Tongue (tissue), 3 donors: ENCODE data around the gene CD101. TPM values are rescaled to one million over a fixed set of nuclear protein-coding genes. Genes with fewer than 3 reads are reported as not detected.

Experiments used
- DNase-seq: peaks from one replicate; pipeline ENCODE4 v3.0.0-alpha.2; 2015
- small RNA-seq: library from RNA; depleted of rRNA; stranded (forward); fragments of <200 nt; gene quantifications from one replicate; pipeline ENCODE3, GENCODE V24; 2014; ENCODE audit warnings: low replicate concordance
- total RNA-seq: library from RNA; depleted of rRNA; stranded (reverse); fragments of >200 nt; gene quantifications from one replicate; pipeline ENCODE4 v1.2.3, GENCODE V29; 2014

Gene CD101
- total RNA-seq, 1 donor from 2014 or later = 3.0 TPM

DNA sequence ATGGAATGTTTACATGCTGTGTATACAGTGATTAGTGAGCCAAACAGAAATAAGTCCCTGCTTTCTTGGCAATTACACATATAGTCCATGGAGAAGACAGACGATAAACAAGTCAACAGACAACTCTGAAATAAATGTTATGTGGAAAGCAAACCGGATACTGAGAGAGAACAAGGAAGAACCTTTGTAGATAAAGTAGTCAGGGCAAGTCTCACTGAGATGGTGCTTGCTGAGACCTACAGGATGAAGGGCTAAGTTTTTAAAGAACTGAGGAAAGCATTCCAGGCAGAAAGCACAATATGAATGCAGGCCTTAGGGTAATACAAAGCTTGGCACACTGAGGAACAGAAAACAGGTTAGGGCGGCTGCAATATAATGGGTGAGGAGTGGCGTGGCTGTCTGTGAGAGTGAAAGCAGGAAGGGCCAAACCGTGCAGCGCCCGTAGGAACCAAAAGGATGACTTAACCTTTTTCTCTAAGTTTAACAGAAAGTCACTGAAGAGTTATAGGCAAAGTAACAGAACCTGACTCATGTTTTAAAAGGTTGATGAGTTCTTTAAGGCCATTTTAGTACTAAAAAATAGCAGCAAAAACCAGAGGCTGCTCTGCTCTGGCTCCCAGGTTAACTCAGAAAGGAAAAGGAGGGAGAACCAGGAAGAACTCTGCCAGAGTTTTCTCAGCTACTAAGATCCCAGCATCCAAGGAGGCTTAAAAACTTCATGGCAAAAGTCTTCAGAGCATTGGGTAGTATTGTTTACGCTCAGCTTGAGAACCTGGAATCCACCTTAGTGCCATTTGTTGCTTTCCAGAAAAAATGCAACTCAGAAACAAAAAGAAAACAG is 49.9 kb downstream of the CD101 start:
- no peak for DNase-seq

GRCh38 chr1:117054068-117054467 is 52.5 kb downstream of the CD101 start:
- DNase-seq = no peak

DNA sequence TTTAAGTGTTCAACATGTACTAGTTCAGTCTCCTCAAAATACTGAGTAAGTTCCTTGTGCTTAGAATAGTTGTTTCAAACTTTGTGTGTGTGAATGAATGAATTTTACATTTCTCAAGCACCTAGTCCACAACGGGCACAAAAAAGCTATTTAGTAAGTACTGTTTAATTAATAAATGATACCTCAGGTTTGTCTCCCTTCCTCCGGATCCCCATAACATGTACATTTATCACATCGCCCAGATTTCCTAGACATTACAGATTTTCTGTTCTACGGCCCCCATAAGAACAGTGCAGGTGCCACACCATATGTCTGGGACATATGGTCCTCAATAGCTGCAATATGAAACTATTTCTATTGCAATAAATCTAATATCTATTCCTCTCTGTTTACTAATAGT is 57.2 kb downstream of the CD101 start:
- no peak for DNase-seq

DNA sequence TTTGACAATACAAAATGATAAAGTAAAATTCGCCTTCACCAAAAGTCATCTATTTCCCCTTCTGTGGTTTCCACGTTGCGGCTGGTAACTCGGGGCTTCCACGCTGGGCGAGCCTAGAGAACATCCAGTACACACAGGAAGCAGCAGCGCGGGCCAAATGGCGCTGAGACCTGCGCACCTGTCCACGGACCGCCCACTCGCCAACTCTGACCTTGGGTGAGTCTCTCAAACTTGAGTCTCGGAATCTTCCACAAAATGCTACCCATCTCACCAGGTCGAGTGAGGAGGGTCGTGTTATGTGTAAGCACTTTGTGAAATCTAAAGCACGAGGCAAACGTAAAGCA is 57.7 kb downstream of the CD101 start:
- DNase-seq = no peak

DNA sequence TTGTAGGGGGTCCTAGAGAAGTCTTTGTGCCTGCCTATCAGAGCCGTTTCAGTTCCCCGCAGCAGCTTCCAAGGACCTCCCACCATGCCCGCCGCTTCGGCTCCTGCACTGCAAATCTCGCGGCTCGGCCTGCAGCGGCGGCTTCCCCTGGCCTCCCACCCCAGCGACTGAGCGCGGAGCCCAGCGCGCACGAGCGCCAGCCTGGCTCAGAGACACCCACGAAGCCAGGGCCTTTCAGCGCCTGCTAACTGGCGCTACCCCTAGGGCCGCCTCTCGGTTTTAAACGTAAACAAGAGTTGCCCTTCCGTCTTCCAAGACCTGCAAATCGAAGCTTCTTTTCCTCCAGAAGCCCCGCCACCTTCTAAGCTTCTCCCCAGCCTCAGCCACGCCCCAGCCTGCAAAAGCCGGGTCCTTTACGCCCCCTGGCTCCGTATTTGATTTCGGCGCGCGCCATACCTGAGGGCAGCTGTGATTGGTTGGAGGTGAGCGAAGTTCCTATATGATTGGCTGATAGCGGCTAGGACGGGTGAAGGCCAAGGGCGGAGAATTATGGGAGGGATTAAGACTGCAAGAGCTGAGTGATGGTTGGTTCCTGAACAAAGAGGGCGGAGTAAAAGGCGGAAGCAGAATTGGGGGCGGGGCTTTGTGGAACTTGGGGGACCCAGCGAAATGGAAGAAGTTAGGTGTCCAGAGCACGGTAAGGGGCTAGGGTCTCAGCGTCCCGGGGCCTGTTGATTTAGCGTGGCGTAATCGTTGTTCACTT is 58.3 kb downstream of the CD101 start, which contains the start of gene TTF2:
Gene TTF2, plus strand, starts transcription at position 649 of the 763 bp plus-strand sequence. Its CDS starts 21 bp downstream, at position 670.
- DNase-seq = peak; percentile 99

GRCh38 chr1:117060441-117061317 is 59.1 kb downstream of the CD101 start:
- peak; percentile 54 for DNase-seq

- DNase-seq = no peak
Observed at GRCh38 chr1:117061986-117062415, 60.4 kb downstream of the CD101 start.

- DNase-seq = no peak
Observed at GRCh38 chr1:117066367-117066766, 64.8 kb downstream of the CD101 start.

DNA sequence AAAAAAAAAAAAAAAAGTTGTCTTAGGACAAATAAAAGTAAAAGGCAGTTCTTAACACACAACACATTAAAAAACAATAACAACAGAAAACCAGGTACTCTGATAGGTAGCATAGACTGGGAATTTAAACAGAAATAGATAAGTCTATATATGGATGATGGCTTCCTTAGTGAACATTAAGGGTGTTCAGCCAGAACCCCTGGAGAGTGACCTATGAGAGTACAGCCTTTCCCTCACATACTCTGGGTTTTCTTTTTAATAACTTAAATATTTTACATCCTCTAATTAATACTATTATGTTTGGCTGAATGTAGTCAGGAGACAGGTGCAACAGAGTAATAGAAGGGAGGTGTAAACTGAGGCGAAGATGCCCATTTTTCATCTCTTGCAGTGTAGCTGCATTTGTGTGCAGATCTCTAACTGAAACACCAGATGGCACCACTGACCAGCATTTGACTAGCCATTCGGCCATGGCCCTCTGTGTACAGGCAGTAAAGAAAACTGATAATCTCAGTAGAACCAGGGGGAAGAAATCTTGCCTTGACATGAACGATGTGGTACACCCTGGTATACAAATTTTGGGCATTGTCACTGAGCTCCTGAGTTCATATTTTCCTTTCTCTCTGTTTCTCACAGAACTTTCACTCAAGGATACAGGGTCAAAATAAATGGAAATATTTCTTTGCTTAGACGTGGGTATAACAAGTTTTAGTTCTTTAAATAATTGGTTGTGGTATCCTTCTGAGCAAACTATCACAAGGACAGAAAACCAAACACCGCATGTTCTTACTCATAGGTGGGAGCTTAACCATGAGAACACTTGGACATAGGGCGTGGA is 66.2 kb downstream of the CD101 start:
- peak; percentile 80 for DNase-seq

DNA sequence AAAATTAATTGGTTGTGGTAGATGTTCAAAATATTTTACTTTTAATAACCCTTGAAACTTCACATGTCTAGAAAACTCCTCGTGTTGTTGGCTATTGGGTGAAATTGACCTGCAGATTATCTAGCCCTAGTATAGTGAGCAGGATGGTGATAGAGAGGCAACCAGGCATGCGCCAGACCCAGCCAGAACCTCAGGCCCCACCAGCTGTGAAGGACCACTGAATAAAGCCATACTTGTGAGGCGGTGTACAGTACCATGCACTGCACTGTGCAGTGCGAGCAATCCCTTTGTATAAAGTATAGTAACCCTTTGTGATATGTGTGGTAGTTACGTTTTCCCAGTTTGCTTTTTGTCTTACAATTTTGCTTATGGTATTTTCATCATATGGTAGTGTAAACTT is 67.0 kb downstream of the CD101 start:
- no peak for DNase-seq

DNA sequence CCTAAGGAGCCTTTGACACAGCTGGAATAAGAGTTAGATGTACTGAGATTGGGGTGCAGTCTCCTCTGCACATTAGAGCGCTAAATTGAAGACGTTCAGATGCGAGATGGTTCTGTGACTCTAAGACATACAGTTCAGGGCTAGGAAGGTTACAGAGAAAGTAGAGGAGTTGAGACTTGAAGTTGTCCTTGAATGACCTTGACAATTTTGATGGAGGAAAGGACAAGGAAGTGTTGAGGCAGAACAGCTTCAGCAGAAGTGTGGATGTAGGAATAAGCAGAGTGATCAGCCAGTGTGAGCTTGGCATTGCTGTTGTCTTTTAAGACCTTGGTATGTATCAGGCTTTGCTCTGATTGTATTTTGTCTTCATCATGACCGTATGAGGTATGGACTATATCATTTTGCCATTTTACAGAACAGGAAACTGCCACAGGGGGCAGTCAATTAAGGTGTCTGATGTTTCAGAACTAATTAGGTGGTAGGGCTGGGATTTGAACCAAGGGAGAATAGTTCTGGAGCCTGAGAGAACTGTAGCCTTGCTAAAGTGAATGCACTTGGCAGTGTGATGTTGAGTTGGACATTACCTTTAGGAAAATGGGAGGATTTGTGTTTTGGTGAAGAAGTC is 67.8 kb downstream of the CD101 start:
- DNase-seq = no peak

- no peak for DNase-seq
Observed at GRCh38 chr1:117070124-117070523, 68.6 kb downstream of the CD101 start.

DNA sequence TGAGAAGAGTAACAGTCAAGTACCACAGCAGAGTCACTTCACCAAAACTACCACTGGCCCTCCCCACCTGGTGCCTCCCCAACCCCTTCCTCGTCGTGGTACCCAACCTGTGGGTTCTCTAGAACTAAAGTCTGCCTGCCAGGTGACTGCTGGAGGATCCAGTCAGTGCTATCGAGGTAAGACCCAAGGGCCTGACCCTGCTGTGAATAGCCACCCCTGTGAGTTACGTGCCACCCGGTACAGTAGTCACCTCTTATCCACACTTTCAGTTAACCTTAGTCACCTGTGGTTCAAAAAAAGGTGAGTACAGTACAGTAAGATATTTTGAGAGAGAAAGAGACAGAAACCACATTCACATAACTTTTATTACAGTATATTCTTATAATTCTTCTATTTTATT is 75.1 kb downstream of the CD101 start:
- no peak for DNase-seq

DNA sequence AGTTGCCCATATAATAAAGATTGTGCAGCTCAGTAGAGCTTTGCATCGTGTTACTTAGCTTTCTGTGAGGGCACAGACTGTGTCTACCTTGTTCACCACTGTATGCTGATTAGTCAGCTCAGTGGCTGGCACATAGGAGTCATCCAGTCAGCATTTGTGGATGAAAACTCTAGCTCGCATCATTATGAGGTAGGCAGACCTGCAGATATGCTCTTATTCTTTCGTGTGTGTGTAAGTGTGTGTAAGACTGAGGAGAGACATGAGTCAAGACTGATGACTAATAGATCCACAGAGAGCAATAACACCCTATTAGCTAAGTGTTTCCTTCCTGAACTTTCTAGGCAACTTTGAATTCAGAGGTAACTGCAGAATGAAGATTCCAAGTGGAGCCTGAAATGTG is 75.7 kb downstream of the CD101 start:
- no peak for DNase-seq

- DNase-seq = no peak
Observed at GRCh38 chr1:117079737-117080136, 78.2 kb downstream of the CD101 start.

GRCh38 chr1:117084231-117084630 is 82.7 kb downstream of the CD101 start:
- DNase-seq = no peak

Small RNA genes lying within 50 kb of the gene (small RNA-seq; reads per million reads assigned to genes)
- not detected for gene RNA5SP55

Other genes with a start within 250 kb of the CD101 start
- 1.6 TPM for gene CD2, start 247.3 kb upstream of the CD101 start, total RNA-seq
- gene PTGFRN, start 91.8 kb upstream of the CD101 start, total RNA-seq = 112 TPM
- gene TTF2, start 58.6 kb downstream of the CD101 start, total RNA-seq = 12.3 TPM
- gene TRIM45, start 120.0 kb downstream of the CD101 start, total RNA-seq = 11.6 TPM
- gene VTCN1, start 209.2 kb downstream of the CD101 start, total RNA-seq = 3.8 TPM